Activated CD4-positive, alpha-beta T cell treated with anti-CD3 and anti-CD28 coated beads for 1 hour (primary cell): Measurements from ENCODE around the gene ZNF697.
"Not testable (repeated sequence)": the region's sequence is repeated elsewhere in the genome, so short reads cannot be mapped to it uniquely, and the experiment has no call there.

Source experiments
- DNase-seq: peaks from one replicate; pipeline ENCODE4 v3.0.0-alpha.2; 2020

ZNF697 gene

GRCh38 chr1:119647734-119648619 is at the start of gene ZNF697:
Gene ZNF697, minus strand, starts transcription at chr1:119648266. Its CDS starts 22,166 bp downstream, at chr1:119626100.
- DNase-seq: no peak

- no peak for DNase-seq
Measured at GRCh38 chr1:119697598-119697997, 49.5 kb upstream of the ZNF697 start.

- not testable (repeated sequence) for DNase-seq
Measured at GRCh38 chr1:119696863-119697262, 48.8 kb upstream of the ZNF697 start.

- DNase-seq: no peak
Measured at GRCh38 chr1:119689511-119689910, 41.4 kb upstream of the ZNF697 start.

GRCh38 chr1:119688810-119689209 is 40.7 kb upstream of the ZNF697 start:
- DNase-seq: no peak

GRCh38 chr1:119687434-119688079 is 39.5 kb upstream of the ZNF697 start:
- no peak for DNase-seq

- DNase-seq: no peak
Measured at GRCh38 chr1:119686661-119687060, 38.6 kb upstream of the ZNF697 start.

GRCh38 chr1:119683893-119684292 is 35.8 kb upstream of the ZNF697 start:
- no peak for DNase-seq

GRCh38 chr1:119682141-119682540 is 34.1 kb upstream of the ZNF697 start:
- no peak for DNase-seq

DNA sequence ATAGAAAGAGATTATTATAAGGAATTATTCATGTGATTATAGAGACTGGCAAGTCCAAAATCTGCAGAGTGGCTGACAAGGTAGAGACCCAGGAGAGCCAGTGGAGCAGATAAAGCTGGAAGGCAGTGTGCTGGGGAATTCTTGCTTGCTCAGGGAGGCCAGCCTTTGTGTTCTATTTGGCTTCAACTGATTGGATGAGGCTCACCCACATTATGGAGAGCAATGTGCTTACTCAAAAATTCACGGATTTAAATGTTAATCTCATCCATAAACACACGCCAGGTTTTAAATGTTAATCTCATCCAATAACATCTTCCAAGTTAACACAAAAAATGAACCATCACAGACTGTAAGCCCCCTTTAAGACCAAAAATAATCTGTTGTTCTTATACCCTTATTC is 33.5 kb upstream of the ZNF697 start:
- DNase-seq: no peak

DNA sequence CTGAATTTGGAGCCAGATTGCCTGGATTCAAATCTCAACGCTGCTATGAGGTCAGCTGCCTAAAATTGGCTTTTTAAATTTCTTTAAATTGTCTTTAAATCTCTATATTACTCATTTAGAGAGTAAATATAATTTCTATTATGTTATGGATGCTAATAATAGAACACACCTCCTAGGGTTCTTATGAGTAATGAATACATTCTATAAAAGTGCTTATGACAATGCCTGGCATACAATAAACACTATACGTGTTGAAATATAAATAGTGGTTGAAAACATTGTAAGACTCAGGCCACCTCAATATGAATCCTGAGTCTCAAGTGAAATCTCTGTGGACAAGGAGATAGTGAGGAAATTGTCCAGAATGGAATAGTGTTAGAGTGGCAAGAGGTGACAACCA is 32.7 kb upstream of the ZNF697 start:
- DNase-seq: no peak

DNA sequence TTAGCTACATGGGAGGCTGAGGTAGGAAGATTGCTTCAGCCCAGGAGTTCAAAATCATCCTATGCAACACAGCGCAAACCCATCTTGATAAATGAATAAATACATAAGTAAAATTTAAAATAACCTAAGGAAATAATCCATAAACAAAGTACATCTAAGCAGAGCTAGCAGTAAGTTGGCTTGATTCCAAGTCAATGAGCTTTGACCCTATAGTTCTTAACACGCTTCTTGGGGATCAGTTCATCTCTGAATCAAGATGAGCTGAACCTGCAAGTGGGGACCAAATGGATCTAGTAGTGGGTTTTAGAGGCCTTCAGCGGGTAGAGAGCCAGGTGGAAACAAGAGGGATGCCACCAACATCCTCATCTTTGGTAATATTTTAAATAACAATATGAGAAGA is 32.1 kb upstream of the ZNF697 start:
- no peak for DNase-seq

GRCh38 chr1:119679223-119679622 is 31.2 kb upstream of the ZNF697 start:
- no peak for DNase-seq

DNA sequence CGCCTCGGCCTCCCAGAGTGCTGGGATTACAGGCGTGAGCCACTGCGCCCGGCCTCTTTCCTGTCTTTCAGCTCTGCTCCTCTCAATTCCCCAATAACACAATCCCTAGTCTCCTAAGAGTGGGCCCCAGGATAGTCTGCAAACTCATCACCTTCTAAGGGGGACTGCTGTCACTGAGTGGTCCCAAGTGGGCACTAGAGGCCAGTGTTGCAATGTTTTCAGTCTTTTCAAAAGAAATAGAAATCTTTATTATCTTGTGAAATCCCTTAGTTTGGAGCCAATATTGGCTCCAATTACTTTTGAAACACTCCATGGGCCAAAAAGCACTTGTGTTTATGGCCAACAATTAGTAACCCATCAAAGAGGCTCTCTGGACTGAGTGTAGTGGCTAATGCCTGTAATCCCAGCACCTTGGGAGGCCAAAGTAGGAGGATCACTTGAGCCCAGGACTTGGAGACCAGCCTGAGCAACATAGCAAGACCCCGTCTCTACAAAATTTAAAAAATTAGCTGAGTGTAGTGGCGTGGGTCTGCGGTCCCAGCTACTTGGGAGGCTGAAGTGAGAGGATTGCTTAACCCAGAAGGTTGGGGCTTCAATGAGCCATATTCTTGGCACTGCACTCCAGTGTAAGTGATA is 28.6 kb upstream of the ZNF697 start:
- DNase-seq: no peak

DNA sequence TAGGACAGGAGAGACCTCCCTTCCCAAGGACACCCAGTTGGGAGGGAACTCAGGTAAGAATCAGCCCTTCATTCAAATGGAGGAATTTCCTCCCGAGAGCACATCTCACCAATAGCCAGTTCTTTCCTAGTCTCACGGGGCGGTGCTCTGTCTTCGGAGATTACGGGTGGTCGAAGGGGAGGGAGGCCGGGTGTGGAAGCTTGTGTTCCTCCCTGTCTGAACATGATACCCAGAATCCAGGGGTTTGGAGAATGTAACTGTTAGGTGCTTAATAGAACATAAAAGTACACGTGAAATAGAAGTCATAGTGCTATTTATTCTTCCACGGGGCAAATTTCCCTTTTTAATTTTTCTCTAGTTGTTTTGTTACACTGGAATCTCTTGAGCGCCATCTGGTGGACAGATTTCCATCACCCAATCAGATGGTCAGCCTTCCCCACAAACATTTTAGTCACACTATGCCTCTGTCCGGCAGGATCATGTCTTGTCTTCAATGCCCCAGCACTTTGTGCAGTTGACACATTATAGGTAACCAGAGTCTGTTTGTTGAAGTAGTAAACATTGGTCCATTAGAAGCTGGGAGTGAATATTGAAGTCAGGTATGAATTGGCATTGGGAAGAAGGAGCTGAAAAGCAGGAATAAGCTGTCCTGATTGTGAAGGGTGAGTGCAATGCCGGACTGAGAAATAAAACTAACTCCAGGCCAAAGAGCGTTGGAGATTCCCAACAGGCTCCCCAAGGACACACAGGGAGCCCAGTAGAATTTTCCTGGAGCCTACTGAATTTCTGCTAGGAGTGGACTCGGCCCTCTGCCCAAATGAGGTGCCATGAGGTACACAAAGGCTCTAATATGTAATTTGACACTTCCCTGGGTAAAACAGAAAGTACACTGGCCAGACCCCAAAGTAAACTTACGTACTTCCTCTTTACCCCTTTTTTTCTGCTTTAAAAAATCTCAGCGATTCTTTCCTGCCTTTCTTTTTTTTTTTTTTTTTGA is 27.6 kb upstream of the ZNF697 start:
- peak; percentile 18 for DNase-seq

- DNase-seq: no peak
Measured at GRCh38 chr1:119674835-119675289, 26.8 kb upstream of the ZNF697 start.

GRCh38 chr1:119674111-119674526 is 26.1 kb upstream of the ZNF697 start:
- no peak for DNase-seq

DNA sequence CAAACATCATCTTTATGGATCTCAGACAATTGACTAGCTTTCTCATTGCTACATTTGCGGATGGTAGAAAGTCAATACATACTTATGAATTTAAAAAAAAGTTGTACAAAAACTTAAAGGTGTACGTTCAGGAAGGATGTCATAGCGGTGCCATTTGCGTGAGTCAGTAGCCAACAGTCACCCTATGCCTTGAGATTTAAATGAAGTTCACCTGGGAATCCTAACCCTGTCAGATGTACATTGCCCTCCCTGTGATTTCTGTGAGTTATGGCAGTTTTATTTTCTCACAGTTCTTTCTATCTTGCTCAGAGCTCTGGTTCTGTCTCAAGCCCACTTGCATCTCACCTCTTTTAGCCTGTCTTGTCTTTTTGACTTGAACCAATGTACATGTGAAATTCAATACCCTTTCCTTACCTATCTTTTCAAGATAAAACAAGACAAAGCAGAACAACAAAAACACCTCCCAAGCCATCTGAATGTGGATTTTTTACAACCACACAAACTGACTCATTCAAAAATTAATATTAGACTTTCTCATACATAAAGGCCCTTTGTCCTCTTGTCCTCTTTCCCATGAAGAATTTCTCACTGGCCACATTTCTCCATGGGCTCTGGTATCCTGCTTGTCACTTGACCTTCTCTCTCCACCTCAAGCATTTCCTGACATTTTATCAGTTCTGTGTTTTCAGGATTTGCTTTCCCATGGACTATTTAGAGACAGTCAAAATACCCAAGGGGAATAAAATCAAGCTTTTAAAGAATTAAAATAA is 25.3 kb upstream of the ZNF697 start:
- no peak for DNase-seq

- DNase-seq: no peak
Measured at GRCh38 chr1:119670898-119671297, 22.8 kb upstream of the ZNF697 start.

DNA sequence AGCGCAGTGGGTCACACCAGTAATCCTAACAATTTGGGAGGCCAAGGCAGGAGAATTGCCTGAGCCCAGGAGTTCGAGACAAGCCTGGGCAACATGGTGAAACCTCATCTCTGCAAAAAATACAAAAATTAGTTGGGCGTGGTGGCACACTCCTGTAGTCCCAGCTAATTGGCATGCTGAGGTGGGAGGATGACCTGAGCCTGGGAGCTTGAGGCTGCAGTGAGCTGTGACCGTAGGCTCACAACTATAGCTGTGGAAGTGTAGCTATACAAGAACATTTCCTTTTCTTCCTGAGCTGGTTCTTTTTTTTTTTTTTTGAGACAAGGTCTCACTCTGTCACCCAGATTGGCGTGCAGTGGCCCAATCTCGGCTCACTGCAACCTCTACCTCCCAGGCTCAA is 19.1 kb upstream of the ZNF697 start:
- no peak for DNase-seq

DNA sequence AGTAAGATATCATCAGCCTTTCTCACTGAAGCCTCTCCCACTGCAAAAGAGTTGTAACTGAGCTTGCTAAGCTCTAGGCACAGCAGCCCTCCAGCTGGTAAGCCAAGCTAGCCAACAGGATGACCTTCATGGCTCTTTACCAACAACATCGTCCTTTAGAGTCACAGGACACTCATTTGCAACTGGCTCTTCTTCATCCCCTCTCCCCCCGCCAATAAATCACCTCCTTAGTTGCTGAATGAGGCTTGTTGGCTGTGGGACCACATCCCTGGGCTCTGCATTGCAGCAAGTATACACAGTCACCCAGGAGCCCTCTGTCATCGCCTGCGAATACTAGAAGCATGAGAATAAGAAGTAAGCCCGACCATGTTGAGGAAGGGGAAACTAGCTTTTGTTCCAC is 16.0 kb upstream of the ZNF697 start:
- DNase-seq: no peak

DNA sequence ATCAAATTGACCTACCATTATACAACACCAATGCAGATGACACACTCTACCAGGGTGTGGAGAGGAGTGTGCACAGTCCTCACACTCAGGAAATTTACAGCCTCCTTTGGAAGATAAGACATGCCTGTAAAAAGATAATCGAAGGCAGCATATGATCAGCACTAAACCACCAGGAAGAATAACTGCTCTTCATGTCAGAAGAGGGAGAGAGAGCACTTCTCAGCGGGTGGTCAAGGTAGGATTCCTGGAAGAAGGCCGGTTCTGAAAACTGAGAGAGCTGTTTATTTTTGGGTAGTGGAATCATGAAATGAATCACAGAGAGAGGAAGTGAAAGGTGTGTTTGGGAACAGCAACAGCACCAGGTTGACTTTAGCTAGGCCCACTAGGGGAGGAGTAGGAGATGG is 14.0 kb upstream of the ZNF697 start:
- no peak for DNase-seq
